AML-193 (cell line): Measurements from ENCODE around the gene PXMP2.
"Not testable (repeated sequence)": the region's sequence is repeated elsewhere in the genome, so short reads cannot be mapped to it uniquely, and the experiment has no call there.

Source experiments
- DNase-seq, 2 experiments: peaks; one replicate each; lab custom pipeline; 2025; lab: John Stamatoyannopoulos, UW

The PXMP2 gene

DNA sequence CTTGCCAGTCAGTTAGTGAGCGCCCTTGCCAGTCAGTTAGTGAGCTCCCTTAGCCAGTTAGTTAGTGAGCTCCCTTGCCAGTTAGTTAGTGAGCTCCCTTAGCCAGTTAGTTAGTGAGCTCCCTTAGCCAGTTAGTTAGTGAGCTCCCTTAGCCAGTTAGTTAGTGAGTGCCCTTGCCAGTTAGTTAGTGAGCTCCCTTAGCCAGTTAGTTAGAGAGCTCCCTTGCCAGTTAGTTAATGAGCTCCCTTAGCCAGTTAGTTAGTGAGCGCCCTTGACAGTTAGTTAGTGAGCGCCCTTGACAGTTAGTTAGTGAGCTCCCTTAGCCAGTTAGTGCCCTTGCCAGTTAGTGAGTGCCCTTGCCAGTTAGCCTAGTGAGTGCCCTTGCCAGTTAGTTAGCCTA lies 7.5 kb downstream of the PXMP2 start:
- not testable (repeated sequence) for DNase-seq

DNA sequence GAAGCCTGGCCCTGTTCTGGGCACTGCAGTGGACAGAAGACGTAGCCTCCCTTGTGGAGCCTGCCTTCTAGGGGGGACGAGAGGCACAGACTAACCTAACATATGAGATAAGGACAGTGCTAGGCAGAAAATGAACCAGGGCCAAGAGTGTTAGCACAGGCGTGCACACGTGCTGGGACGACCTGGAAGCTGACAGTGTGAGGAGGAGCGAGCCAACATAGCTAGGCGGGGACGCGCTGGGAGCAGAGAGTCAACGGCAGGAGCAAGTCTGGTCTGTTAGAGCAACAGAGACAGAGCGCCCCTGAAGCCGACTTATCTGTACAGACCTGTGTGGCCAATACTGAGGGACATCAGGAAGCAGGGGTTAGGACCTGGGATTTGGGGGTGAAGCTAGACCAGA lies 8.0 kb downstream of the PXMP2 start:
- no peak for DNase-seq

DNA sequence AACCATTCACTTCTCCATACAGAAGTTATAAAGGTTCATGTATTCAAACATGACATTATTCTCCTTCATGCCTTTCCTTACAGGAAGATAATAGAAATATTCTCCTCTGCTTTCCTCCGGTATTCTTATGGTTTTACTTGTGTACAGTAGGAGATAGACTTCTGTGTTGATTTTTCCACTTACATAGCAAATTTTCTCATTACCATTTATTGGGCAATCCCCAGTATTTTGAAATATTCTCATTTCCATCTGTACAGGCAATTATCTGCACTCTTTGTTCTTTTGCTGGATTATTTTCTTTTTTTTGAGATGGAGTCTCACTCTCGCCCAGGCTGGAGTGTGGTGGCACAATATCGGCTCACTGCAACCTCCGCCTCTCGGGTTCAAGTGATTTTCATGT lies 11.0 kb downstream of the PXMP2 start:
- peak; percentile 33 to 34 for DNase-seq

DNA sequence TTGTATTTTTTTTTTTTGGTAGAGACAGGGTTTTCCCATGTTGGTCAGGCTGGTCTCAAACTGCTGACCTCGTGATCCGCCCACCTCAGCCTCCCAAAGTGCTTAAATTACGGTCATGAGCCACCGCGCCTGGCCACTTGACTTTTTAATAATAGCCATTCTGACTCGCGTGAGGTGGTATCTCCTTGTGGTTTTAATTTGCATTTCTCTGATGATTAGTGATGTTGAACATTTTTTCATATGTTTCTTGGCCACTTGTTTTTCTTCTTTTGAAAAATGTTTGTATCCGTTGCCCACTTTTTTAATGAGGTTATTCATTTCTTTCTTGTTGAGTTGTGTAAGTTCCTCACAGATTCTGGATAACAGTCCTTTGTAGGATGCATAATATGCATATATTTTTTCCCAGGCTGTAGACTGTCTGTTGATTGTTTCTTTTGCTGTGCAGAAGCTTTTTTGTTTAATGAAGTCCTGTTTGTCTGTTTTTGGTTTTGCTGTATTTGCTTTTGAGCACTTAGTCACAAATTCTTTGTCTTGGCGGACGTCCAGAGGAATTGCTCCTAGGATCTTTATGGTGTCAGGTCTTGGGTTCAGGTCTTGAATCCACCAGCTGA lies 12.9 kb downstream of the PXMP2 start:
- no peak for DNase-seq

DNA sequence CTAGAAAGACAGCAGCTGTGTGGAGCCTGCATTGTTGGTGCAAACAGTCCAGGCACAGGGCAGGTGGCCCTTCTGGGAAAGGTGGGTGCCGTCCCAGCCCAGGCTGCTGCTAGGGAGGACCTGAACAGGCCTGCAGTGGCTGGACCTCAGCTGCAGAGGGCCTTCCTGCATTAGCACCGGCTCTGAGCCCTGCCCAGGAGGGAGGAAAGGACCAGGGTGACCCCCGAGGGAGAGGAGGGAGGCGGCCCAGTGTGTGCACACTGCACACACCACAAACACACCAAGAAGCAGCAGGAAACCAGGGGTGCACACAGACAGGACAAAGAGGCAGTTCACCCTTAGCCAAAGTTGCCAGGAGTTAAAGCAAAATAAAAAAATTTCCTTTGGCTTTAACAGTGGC lies 15.3 kb downstream of the PXMP2 start:
- DNase-seq = no peak

DNA sequence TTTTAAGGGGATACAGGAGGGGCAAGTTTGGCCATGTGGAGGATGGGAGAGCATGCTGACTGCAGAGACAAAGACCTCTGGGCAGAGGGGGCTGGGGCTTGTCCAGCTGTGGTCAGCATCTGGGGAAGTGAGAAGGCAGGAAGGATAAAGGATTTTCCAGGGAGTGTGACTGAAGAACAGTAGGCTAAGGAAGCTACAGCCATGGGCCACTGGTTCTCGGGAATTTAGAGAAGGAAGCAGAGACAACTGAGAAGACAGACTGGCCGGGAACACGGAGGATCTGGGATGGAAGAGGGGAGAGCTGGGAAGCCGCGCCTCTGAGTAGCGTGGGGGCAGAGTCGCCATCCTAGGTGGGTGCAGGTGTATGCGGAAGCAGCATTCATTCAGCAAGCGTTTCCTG lies 16.3 kb downstream of the PXMP2 start:
- no peak for DNase-seq

DNA sequence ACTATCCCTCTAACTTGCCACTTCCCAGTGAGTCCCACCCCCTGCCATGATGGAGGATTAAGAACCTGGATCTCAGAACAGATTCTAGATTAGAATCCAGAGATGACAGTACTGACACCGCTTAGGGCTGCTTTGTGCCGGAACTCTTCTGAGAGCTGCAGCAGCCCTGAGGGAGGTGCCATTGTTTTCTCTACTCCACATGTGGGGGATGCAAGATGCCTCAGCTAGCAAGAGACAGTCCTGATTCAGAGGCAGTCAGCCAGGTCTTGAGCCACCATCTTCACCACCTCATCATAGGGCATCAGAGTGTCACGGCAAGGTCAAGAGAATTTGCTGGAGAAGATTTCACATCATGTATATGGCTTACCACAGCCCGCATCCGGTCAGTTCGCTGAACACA lies 19.9 kb downstream of the PXMP2 start:
- no peak for DNase-seq

DNA sequence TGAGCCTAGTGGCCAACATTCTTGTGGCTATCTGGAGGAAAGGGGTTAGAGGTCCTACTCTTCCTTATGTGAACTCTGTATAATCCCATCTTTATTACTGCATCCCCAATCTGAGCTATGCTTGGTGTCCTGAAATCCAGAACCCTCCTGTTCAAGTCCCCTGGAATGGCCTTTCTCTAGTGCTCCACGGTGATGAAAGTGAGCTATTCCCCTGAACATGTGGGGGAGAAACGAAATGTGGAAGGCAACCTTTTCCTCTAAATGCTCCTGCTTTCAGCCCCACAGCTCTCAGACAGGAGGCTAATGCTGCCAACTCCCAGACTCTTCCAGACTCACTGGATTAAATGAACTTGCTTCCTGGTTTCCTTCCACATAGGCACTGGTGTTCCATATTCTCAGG lies 20.8 kb downstream of the PXMP2 start:
- no peak for DNase-seq

DNA sequence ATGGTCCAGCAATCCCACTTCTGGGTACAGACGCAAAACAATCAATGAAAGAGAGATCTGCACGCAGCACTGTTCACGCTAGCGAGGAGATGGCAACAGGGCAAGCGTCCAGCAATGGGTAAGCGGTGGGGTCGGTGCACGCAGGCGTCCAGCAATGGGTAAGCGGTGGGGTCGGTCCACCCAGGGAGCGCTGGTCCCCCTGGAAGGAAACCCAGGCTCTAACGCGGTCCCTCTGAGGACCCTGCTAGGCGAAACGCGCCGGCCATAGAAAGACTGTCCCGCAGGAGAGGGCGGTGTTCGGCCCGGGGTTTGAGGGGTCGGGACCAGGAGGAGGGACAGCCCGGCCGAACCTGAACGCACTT lies 22.6 kb downstream of the PXMP2 start:
- DNase-seq = no peak

DNA sequence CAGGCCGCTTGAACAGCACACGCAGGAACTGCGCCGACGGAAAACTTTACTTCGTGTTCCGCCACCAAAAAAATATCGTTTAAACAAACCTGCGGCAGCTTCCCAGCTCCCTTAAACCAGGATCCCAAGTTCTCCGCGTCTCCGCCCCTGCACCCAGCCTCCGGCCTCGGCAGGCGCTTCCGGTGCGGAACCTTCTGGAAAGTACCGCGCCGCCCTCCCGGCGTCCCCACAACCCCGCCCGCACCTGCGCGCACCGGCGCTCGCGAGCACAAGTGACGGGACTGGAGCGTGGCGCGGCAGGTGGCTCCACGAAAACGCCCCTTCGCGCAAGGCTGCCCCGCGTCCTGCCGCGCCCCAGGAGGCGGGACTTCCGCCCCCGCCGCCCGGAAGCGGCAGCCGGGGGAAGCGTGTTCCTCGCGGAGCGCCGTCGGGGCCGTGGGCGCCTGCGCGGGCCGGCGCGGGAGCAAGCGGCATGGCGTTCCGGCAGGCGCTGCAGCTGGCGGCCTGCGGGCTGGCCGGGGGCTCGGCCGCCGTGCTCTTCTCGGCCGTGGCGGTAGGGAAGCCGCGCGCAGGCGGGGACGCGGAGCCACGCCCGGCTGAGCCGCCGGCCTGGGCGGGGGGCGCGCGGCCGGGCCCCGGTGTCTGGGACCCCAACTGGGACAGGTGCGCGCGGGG lies 23.2 kb downstream of the PXMP2 start, which contains the start of gene PGAM5:
PGAM5 (plus strand) TSS at position 438 of the 675 bp plus-strand sequence; CDS start at position 473, 35 bp downstream.
- DNase-seq = peak; percentile 62 to 74

DNA sequence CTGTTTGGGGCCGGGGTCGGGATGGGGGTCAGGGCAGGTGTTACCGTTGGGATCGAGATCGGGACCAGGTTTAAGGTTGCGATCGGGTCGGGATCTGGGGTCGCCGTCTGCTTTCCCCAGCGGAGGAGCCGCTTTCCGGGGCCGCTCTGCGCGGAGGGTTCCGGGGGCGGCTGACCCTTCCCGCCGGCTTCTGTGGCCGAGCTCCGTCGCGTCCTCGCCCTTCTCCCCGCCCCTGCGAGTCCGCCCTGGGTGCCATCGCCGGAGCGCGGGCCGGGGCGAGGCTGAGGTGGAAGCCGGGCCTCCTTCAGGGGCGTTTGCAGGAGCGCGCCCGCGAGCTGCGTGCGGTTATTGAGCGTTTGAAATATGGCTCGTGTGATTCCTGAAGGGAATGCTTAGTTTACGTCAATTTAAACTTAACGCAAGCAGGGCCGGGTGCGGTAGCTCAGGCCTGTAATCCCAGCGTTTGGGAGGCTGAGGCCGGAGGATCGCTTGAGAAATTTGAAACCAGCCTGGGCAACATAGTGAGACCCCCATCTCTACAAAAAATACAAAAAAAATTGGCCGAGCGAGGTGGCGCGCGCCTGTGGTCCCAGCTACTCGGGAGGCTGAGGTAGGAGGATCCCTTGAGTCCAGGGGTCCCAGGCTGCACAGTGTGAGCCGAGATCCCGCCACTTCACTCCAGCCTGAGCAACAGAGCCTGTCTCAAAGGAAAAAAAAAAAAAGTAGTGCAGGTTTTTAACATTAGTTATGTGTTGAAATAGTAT lies 23.9 kb downstream of the PXMP2 start:
- no peak for DNase-seq

DNA sequence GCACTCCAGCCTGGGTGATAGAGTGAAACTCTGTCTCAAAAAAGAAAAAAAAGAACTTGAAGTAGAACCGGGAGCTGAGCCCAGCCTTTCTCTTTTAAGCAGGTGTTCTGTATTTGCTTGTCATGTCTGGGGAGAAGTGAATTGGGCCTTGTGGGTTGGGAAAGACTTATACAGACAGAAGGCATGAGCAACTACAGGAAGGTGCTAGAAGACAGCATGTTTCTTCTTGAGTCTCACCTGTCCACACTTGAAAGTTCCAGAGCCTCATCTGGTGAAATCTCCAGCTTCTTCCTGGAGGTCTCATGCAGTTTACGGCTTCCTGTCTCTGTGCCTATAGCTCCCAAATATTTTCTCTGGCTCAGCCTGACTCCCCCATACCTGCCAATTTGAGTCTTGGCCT lies 25.7 kb downstream of the PXMP2 start:
- no peak for DNase-seq

DNA sequence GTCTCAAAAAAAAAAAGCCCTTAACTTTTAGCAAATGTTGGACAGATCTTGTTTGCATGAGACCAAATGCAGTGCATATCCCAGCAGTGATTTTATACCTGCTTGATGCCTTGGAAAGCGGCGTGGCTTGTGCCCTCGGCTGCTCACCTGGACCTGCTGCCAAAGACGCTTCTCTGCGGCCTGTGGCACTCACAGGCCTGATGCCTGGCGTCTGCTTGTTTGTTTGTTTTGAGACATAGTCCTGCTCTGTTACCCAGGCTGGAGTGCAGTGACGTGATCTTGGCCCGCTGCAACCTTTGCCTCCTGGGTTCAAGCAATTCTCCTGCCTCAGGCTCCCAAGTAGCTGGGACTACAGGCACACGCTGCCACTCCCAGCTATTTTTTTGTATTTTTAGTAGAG lies 28.5 kb downstream of the PXMP2 start:
- DNase-seq = no peak

DNA sequence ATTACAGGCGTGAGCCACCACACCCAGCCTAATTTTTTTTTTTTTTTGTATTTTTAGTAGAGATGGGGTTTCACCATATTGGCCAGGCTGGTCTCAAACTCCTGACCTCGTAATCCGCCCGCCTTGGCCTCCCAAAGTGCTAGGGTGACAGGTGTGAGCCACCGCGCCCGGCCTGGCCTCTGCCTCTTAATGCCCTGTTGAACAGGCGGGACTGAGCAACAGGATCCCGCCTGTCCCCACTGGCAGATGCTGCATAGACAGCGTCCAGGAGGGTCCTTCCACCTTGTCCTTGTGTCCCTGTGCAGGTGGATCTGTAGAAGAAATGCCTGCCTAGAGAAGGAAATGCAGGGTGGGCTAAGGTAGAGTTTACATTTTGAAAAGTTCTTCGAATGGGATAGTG lies 29.0 kb downstream of the PXMP2 start:
- no peak for DNase-seq

DNA sequence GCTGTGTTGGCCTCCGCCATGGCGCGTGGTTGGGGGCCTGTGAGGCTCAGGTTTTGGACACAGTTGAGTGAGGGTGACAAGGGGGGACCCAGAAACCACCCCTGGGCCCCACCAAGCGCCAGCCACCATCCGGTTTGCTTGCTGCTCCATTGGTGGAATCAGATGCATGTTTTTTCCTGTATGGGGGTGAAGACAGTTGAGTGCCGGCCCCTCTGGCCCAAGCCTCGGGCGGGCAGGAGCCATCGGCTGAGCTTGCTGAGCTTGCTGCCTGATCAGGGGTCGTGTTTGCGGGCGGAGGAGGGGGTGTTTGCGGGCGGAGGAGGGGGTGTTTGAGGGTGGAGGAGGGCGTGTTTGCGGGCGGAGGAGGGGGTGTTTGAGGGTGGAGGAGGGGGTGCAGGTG lies 29.6 kb downstream of the PXMP2 start:
- DNase-seq = no peak

DNA sequence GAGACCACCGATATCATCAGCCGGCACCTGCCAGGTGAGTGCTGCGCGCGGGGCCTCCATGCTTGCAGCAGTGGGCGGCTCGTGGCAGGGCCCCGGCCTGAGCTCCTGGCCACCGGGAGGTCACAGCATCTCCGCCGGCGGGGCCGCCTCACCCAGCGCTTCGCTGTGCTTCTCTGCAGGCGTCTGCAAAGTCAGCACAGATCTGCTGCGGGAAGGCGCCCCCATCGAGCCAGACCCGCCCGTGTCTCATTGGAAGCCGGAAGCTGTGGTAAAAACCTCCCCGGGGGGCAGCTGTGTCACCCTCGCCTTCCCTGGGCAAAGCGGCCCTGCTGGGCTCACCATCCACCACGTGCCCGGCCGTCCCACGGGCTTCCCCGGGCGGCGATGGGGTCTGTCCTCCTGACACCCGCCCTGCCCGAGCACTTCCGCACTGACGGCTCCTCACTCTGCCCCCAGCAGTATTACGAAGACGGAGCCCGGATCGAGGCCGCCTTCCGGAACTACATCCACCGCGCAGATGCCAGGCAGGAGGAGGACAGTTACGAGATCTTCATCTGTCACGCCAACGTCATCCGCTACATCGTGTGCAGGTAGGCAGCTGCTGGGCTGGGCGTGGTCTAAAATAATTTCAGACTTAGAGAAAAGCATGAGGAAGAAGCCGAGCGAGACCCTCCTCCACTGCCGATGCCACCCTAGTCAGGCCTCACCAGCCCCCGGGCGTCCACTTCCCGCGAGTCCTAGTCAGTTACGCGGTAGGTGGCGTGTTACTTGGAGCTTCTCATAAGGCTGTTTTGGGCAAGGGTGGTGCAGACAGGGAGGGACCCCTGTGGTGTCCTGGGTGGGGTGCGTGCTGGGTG lies 30.4 kb downstream of the PXMP2 start:
- DNase-seq = no peak

DNA sequence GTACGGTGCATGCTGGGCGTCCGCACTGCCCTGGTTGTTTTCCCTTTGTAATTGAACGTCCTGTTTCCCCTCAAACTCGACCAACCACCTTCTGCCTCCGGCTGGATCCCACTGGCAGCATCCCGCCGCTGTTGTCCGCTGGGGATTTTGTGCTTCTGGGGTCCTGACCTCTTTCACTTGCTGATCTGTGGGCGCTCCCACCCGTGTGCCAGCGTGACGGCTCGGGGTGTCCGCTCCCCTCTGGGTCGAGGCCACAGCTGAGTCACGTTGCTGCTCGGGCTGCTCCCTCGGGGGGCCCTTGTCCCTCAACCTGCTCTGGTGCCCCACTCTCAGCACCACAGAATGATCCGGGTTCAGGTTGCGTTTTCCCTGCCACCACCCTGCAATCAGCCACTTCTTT lies 31.3 kb downstream of the PXMP2 start:
- no peak for DNase-seq

DNA sequence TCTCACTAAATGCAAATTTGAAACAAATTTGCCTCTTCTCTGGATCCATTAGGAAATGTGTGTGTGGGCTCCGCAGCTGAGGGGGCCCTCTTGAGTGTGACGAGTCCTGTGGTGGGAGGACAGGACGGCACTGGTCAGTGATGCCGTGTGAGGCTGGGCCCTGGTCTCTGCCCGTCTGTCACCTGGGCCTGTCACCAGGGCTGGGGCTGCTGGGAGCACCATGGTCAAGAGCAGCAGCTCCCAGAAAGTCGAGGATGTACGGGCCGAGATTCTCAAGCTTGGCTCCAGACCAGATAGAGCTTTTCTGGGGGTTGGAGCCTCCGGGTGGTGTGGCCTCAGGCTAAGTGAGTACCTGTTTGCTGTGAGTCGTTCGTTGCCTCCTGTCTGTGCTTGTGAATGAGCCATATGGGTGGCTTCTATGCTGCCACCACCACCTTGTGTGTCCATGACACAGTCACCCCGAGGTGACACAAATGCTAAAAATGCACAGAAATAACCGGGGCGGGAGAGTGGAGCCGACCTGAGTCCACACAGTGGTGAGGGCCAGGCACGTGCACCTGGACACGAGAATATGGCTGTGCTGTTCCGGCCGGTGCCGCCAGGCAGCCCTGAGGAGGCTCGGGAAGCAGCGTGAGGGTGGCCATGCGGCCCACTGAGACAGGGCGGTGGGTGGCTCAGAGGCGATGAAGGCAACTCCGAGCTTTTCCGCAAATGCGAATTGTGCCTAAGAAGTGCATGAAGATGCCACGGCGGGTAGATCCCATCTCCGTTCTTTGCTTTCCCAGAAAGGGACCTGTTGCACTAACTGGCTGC lies 32.0 kb downstream of the PXMP2 start:
- no peak for DNase-seq

DNA sequence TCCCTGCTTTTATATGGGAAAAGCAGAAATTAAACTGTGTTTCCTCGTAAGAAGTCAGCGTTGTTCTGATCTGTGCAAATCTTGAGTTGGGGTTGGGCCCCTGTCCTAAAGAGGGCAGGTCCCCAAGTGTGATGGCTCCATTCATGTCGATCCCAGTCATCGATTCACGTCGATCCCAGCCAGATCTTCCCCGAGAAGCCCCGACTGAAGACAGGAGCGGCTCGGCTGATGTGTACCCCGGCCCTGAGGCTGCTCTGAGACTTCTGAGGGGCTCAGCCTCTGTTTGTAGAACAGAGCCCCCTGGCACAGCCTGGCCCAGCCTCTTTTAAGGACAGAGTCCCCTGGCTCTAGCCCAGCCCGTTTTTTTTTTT lies 32.6 kb downstream of the PXMP2 start:
- no peak for DNase-seq

DNA sequence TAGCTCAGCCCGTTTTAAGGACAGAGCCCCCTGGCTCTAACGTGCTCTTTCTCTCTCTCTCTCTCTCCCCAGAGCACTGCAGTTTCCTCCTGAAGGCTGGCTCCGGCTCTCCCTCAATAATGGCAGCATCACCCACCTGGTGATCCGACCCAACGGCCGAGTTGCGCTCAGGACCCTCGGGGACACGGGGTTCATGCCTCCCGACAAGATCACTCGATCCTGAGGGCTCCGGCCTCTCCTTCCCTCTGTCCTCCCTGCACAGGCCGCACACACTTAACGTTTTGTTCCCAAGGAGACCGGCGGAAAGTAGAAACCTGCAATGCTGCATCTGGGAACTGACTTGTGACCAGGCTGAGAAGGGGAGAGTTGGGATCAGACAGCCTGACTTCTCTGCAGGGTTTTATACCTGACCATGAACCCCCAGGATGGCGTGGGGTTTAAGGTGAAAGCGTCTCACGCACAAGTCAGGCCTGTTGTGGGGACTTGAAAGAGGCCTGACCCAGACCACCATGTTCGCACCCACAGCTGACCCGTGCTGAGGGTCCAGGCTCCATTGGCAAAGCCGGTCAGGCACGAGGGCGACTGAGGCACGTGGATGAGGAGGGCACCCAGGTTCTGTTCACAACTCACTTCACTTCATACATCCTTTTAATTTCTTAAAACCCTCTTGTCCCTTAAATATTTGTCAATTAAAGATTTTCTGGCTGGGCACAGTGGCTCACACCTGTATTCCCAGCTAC lies 33.4 kb downstream of the PXMP2 start:
- DNase-seq = no peak
